ENCODE results near the gene SFXN5.

DNA sequence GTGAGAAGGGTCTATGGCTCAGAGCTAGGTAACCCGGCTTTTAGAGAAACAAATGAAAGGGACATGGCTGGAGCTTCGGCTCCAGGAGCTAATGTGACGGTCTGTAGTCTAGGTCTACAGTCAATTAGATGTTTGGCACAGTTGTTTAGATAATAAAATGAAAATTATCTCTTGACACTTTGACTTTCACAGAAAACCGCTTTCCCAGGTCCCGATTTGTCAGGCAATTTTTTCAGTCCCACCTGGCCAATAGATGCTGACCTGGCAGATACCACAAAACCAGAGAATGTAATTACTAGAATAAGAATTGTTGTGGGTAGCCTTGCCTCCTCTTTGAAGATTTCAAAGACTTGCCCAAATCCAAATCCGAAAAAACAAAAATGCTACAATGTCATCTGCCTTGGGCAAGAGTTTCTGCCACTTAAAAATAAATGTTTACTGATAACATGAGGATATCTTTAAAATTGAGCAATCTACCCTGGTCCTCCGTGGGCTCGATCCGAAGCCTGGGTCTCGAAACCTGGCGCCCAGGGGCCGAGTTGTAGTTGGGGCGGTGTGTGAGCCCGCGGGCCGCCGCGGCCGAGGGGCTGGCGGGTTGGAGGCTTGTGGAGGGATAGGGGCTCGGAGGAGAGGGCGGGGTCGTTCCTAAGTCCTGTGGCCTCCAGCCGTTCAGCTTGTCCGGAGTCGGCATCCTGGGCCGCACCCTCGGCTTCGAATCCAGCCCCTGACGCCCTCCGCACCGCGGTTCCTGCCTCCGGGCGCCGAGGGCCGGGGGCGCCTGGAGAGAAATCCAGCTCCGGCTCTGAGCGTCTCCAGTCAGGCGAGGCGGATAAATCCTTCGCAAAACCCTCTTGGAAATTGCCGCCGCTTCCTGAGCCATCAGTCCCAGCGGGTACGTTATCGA lies 151.8 kb downstream of the SFXN5 start:
- TF ChIP-seq, protein P1, sequence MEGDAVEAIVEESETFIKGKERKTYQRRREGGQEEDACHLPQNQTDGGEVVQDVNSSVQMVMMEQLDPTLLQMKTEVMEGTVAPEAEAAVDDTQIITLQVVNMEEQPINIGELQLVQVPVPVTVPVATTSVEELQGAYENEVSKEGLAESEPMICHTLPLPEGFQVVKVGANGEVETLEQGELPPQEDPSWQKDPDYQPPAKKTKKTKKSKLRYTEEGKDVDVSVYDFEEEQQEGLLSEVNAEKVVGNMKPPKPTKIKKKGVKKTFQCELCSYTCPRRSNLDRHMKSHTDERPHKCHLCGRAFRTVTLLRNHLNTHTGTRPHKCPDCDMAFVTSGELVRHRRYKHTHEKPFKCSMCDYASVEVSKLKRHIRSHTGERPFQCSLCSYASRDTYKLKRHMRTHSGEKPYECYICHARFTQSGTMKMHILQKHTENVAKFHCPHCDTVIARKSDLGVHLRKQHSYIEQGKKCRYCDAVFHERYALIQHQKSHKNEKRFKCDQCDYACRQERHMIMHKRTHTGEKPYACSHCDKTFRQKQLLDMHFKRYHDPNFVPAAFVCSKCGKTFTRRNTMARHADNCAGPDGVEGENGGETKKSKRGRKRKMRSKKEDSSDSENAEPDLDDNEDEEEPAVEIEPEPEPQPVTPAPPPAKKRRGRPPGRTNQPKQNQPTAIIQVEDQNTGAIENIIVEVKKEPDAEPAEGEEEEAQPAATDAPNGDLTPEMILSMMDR (IDR thresholded peaks at IDR 0.05): no peak
- TF ChIP-seq POLR2AphosphoS5 (IDR thresholded peaks at IDR 0.05) (no peak), POLR2A (IDR thresholded peaks at IDR 0.05) (no peak)
